ENCODE data around the gene EEF2K.

GRCh38 chr16:22232277-22233036 is 26.4 kb downstream of the EEF2K start:
- TF ChIP-seq CTCF (conservative IDR thresholded peaks at IDR 0.05; ENCODE audit: low read depth, low read length), result no peak
- no peak for TF ChIP-seq EZH2 (IDR thresholded peaks at IDR 0.05; ENCODE audit: low read length, unreplicated experiment)
